Activated naive CD8-positive, alpha-beta T cell treated with anti-CD3 and anti-CD28 coated beads for 36 hours (primary cell): ENCODE results near the gene TIMP2. TPM values are rescaled to one million over a fixed set of nuclear protein-coding genes. Genes with fewer than 3 reads are reported as not detected.
"Not testable (repeated sequence)": the region's sequence is repeated elsewhere in the genome, so short reads cannot be mapped to it uniquely, and the experiment has no call there.

Source experiments
- DNase-seq: peaks from one replicate; pipeline ENCODE4 v3.0.0; 2021
- H3K27ac Mint-ChIP-seq: one replicate; pipeline ENCODE4 v1.8.0; 2022; ENCODE audit warnings: mild to moderate bottlenecking, moderate library complexity, mixed read lengths
- H3K27me3 Mint-ChIP-seq: one replicate; pipeline ENCODE4 v1.8.0; 2022; ENCODE audit warnings: mild to moderate bottlenecking, mixed read lengths
- H3K36me3 Mint-ChIP-seq: one replicate; pipeline ENCODE4 v1.8.0; 2021; ENCODE audit warnings: mild to moderate bottlenecking, mixed read lengths
- H3K4me1 Mint-ChIP-seq: one replicate; pipeline ENCODE4 v1.8.0; 2021; ENCODE audit warnings: mixed read lengths
- H3K4me3 Mint-ChIP-seq: one replicate; pipeline ENCODE4 v1.8.0; 2022; ENCODE audit warnings: mild to moderate bottlenecking, moderate library complexity, mixed read lengths
- H3K9me3 Mint-ChIP-seq: one replicate; pipeline ENCODE4 v1.8.0; 2022; ENCODE audit warnings: mixed read lengths
- total RNA-seq, 2 experiments: library from RNA; stranded (reverse); gene quantifications; one replicate each; pipeline ENCODE4 v1.2.3, GENCODE V29; 2021

Gene TIMP2
- total RNA-seq, 2 experiments from 2014 or later, result 1.2 to 1.3 TPM

- H3K27ac Mint-ChIP-seq, result no peak overlapping the region
- H3K4me3 Mint-ChIP-seq, result no peak overlapping the region
- no peaks in the 10 kb centered on the region for H3K4me1 Mint-ChIP-seq
- H3K36me3 Mint-ChIP-seq, result no peaks in the 10 kb centered on the region
- DNase-seq, result no peak
- H3K9me3 Mint-ChIP-seq, result no peaks in the 10 kb centered on the region
- H3K27me3 Mint-ChIP-seq, result no peaks in the 10 kb centered on the region
Measured at GRCh38 chr17:78910497-78911284, 14.5 kb downstream of the TIMP2 start.

- H3K27ac Mint-ChIP-seq, result no peak overlapping the region
- H3K4me3 Mint-ChIP-seq, result no peak overlapping the region
- H3K36me3 Mint-ChIP-seq, result no peaks in the 10 kb centered on the region
- no peaks in the 10 kb centered on the region for H3K27me3 Mint-ChIP-seq
- H3K4me1 Mint-ChIP-seq, result peaks cover 5% of the 10 kb centered on the region
- H3K9me3 Mint-ChIP-seq, result no peaks in the 10 kb centered on the region
- no peak for DNase-seq
Measured at GRCh38 chr17:78908426-78908825, 16.8 kb downstream of the TIMP2 start.

GRCh38 chr17:78905541-78905940 is 19.6 kb downstream of the TIMP2 start:
- Mint-ChIP-seq H3K4me1 (peaks cover 9% of the 10 kb centered on the region), H3K9me3 (no peaks in the 10 kb centered on the region)
- no peak for DNase-seq

GRCh38 chr17:78905116-78905515 is 20.1 kb downstream of the TIMP2 start:
- Mint-ChIP-seq H3K4me1 (peaks cover 9% of the 10 kb centered on the region), H3K27ac (no peak overlapping the region), H3K4me3 (no peak overlapping the region), H3K9me3 (no peaks in the 10 kb centered on the region), H3K36me3 (no peaks in the 10 kb centered on the region), H3K27me3 (no peaks in the 10 kb centered on the region)
- no peak for DNase-seq

More at GRCh38 chr17:78905541-78905940, 19.6 kb downstream of the TIMP2 start:
- H3K36me3 Mint-ChIP-seq, result no peaks in the 10 kb centered on the region
- H3K4me3 Mint-ChIP-seq, result no peak overlapping the region
- H3K27ac Mint-ChIP-seq, result no peak overlapping the region
- no peaks in the 10 kb centered on the region for H3K27me3 Mint-ChIP-seq

GRCh38 chr17:78904371-78904770 is 20.8 kb downstream of the TIMP2 start:
- no peak for DNase-seq
- no peaks in the 10 kb centered on the region for H3K27me3 Mint-ChIP-seq
- no peaks in the 10 kb centered on the region for H3K9me3 Mint-ChIP-seq
- H3K4me3 Mint-ChIP-seq, result no peak overlapping the region
- peaks cover 9% of the 10 kb centered on the region for H3K4me1 Mint-ChIP-seq
- H3K27ac Mint-ChIP-seq, result no peak overlapping the region
- no peaks in the 10 kb centered on the region for H3K36me3 Mint-ChIP-seq

GRCh38 chr17:78903101-78903779 is 21.9 kb downstream of the TIMP2 start, which contains the start of gene CEP295NL:
Gene CEP295NL (minus strand): TSS chr17:78903201. CDS start chr17:78901828, 1,373 bp downstream.
- H3K27ac Mint-ChIP-seq, result peak within 1 kb of the TSS; percentile 34
- H3K4me3 Mint-ChIP-seq, result no peak within 1 kb of the TSS
- no peaks in the 10 kb centered on the region for H3K27me3 Mint-ChIP-seq
- no peaks in the 10 kb centered on the region for H3K36me3 Mint-ChIP-seq
- H3K9me3 Mint-ChIP-seq, result no peaks in the 10 kb centered on the region
- H3K4me1 Mint-ChIP-seq, result peaks cover 9% of the 10 kb centered on the region
- DNase-seq, result peak; percentile 38

GRCh38 chr17:78902231-78902630 is 23.0 kb downstream of the TIMP2 start:
- not testable (repeated sequence) for H3K4me3 Mint-ChIP-seq, H3K4me1 Mint-ChIP-seq, H3K27me3 Mint-ChIP-seq, DNase-seq, H3K36me3 Mint-ChIP-seq, H3K9me3 Mint-ChIP-seq, H3K27ac Mint-ChIP-seq

- Mint-ChIP-seq H3K9me3 (no peaks in the 10 kb centered on the region), H3K36me3 (no peaks in the 10 kb centered on the region), H3K4me1 (peaks cover 9% of the 10 kb centered on the region), H3K27ac (no peak overlapping the region), H3K4me3 (no peak overlapping the region), H3K27me3 (no peaks in the 10 kb centered on the region)
- DNase-seq, result no peak
Measured at GRCh38 chr17:78901806-78902205, 23.4 kb downstream of the TIMP2 start.

GRCh38 chr17:78900816-78901215 is 24.4 kb downstream of the TIMP2 start:
- no peak overlapping the region for H3K4me3 Mint-ChIP-seq
- peaks cover 9% of the 10 kb centered on the region for H3K4me1 Mint-ChIP-seq
- H3K9me3 Mint-ChIP-seq, result no peaks in the 10 kb centered on the region
- H3K27ac Mint-ChIP-seq, result no peak overlapping the region
- no peaks in the 10 kb centered on the region for H3K36me3 Mint-ChIP-seq
- no peaks in the 10 kb centered on the region for H3K27me3 Mint-ChIP-seq
- no peak for DNase-seq

GRCh38 chr17:78899361-78900260 is 25.6 kb downstream of the TIMP2 start:
- Mint-ChIP-seq H3K4me1 (peaks cover 9% of the 10 kb centered on the region), H3K4me3 (no peak overlapping the region), H3K27me3 (no peaks in the 10 kb centered on the region), H3K36me3 (no peaks in the 10 kb centered on the region), H3K9me3 (no peaks in the 10 kb centered on the region), H3K27ac (no peak overlapping the region)
- no peak for DNase-seq

- DNase-seq, result no peak
- Mint-ChIP-seq H3K27me3 (no peaks in the 10 kb centered on the region), H3K36me3 (no peaks in the 10 kb centered on the region), H3K4me1 (peaks cover 9% of the 10 kb centered on the region), H3K9me3 (no peaks in the 10 kb centered on the region), H3K4me3 (no peak overlapping the region), H3K27ac (no peak overlapping the region)
Measured at GRCh38 chr17:78898947-78899346, 26.2 kb downstream of the TIMP2 start.

- H3K27ac Mint-ChIP-seq, result no peak overlapping the region
Measured at GRCh38 chr17:78898075-78898836, 26.9 kb downstream of the TIMP2 start.

GRCh38 chr17:78897664-78898047 is 27.5 kb downstream of the TIMP2 start:
- H3K27me3 Mint-ChIP-seq, result no peaks in the 10 kb centered on the region
- H3K4me1 Mint-ChIP-seq, result peaks cover 3% of the 10 kb centered on the region
- no peaks in the 10 kb centered on the region for H3K9me3 Mint-ChIP-seq
- H3K27ac Mint-ChIP-seq, result no peak overlapping the region
- no peak overlapping the region for H3K4me3 Mint-ChIP-seq
- no peaks in the 10 kb centered on the region for H3K36me3 Mint-ChIP-seq
- no peak for DNase-seq

More at GRCh38 chr17:78898075-78898836, 26.9 kb downstream of the TIMP2 start:
- Mint-ChIP-seq H3K4me1 (peaks cover 3% of the 10 kb centered on the region), H3K9me3 (no peaks in the 10 kb centered on the region), H3K4me3 (no peak overlapping the region), H3K27me3 (no peaks in the 10 kb centered on the region), H3K36me3 (no peaks in the 10 kb centered on the region)
- DNase-seq, result no peak

- peaks cover 3% of the 10 kb centered on the region for H3K4me1 Mint-ChIP-seq
- DNase-seq, result no peak
- no peak overlapping the region for H3K27ac Mint-ChIP-seq
- no peaks in the 10 kb centered on the region for H3K36me3 Mint-ChIP-seq
- H3K27me3 Mint-ChIP-seq, result no peaks in the 10 kb centered on the region
- no peaks in the 10 kb centered on the region for H3K9me3 Mint-ChIP-seq
- no peak overlapping the region for H3K4me3 Mint-ChIP-seq
Measured at GRCh38 chr17:78896834-78897663, 28.1 kb downstream of the TIMP2 start.
